ENCODE results near the gene LAMTOR5.
"Not testable (repeated sequence)": the region's sequence is repeated elsewhere in the genome, so short reads cannot be mapped to it uniquely, and the experiment has no call there.

LAMTOR5 gene

GRCh38 chr1:110407260-110408210 lies at the start of gene LAMTOR5:
LAMTOR5 (minus strand) TSS chr1:110407694; CDS start chr1:110407620, 74 bp downstream.
- in situ Hi-C loops (cut with MboI; ENCODE audit: low sequenced_read_pairs) = no loop called here

- in situ Hi-C loops (cut with MboI; ENCODE audit: low sequenced_read_pairs) = loop anchor here (10.0 kb wide), 1 partner anchor 252 kb away; no protein-coding TSS in a partner anchor
These were observed 49.7 kb upstream of the LAMTOR5 start for GRCh38 chr1:110457206-110457605.

- in situ Hi-C loops (cut with MboI; ENCODE audit: low sequenced_read_pairs) = loop anchor here (10.0 kb wide), 1 partner anchor 250 kb away; no protein-coding TSS in a partner anchor
These were observed 47.7 kb upstream of the LAMTOR5 start for GRCh38 chr1:110455151-110455550.

- in situ Hi-C loops (cut with MboI; ENCODE audit: low sequenced_read_pairs) = loop anchor here (10.0 kb wide), 1 partner anchor 250 kb away; no protein-coding TSS in a partner anchor
These were observed 46.8 kb upstream of the LAMTOR5 start for GRCh38 chr1:110454328-110454727.

GRCh38 chr1:110453829-110454228 lies 46.3 kb upstream of the LAMTOR5 start:
- in situ Hi-C loops (cut with MboI; ENCODE audit: low sequenced_read_pairs) = loop anchor here (10.0 kb wide), 1 partner anchor 249 kb away; no protein-coding TSS in a partner anchor

- in situ Hi-C loops (cut with MboI; ENCODE audit: low sequenced_read_pairs) = loop anchor here (10.0 kb wide), 1 partner anchor 248 kb away; no protein-coding TSS in a partner anchor
These were observed 44.8 kb upstream of the LAMTOR5 start for GRCh38 chr1:110452330-110452729.

GRCh38 chr1:110450929-110451328 lies 43.4 kb upstream of the LAMTOR5 start, which contains the start of gene PROK1:
PROK1 (plus strand) TSS chr1:110451149; CDS start chr1:110451217, 68 bp downstream.
- in situ Hi-C loops (cut with MboI; ENCODE audit: low sequenced_read_pairs) = loop anchor here (10.0 kb wide), 1 partner anchor 246 kb away; no protein-coding TSS in a partner anchor

GRCh38 chr1:110449661-110450651 lies 42.5 kb upstream of the LAMTOR5 start:
- in situ Hi-C loops (cut with MboI; ENCODE audit: low sequenced_read_pairs) = loop anchor here (10.0 kb wide), 1 partner anchor 245 kb away; no protein-coding TSS in a partner anchor

- in situ Hi-C loops (cut with MboI; ENCODE audit: low sequenced_read_pairs) = no loop called here
These were observed 37.1 kb upstream of the LAMTOR5 start for GRCh38 chr1:110444561-110444960.

GRCh38 chr1:110443451-110443850 lies 36.0 kb upstream of the LAMTOR5 start:
- in situ Hi-C loops (cut with MboI; ENCODE audit: low sequenced_read_pairs) = no loop called here

- in situ Hi-C loops (cut with MboI; ENCODE audit: low sequenced_read_pairs) = no loop called here
These were observed 34.4 kb upstream of the LAMTOR5 start for GRCh38 chr1:110441888-110442287.

GRCh38 chr1:110440877-110441276 lies 33.4 kb upstream of the LAMTOR5 start:
- in situ Hi-C loops (cut with MboI; ENCODE audit: low sequenced_read_pairs) = no loop called here

GRCh38 chr1:110439873-110440272 lies 32.4 kb upstream of the LAMTOR5 start:
- in situ Hi-C loops (cut with MboI; ENCODE audit: low sequenced_read_pairs) = not testable (repeated sequence)

- in situ Hi-C loops (cut with MboI; ENCODE audit: low sequenced_read_pairs) = no loop called here
These were observed 31.4 kb upstream of the LAMTOR5 start for GRCh38 chr1:110438893-110439292.

- in situ Hi-C loops (cut with MboI; ENCODE audit: low sequenced_read_pairs) = not testable (repeated sequence)
These were observed 30.3 kb upstream of the LAMTOR5 start for GRCh38 chr1:110437645-110438299.

GRCh38 chr1:110436635-110437034 lies 29.1 kb upstream of the LAMTOR5 start:
- in situ Hi-C loops (cut with MboI; ENCODE audit: low sequenced_read_pairs) = no loop called here

- in situ Hi-C loops (cut with MboI; ENCODE audit: low sequenced_read_pairs) = no loop called here
These were observed 27.5 kb upstream of the LAMTOR5 start for GRCh38 chr1:110434946-110435345.

- in situ Hi-C loops (cut with MboI; ENCODE audit: low sequenced_read_pairs) = no loop called here
These were observed 26.3 kb upstream of the LAMTOR5 start for GRCh38 chr1:110433803-110434202.

GRCh38 chr1:110433213-110433612 lies 25.7 kb upstream of the LAMTOR5 start:
- in situ Hi-C loops (cut with MboI; ENCODE audit: low sequenced_read_pairs) = no loop called here

- in situ Hi-C loops (cut with MboI; ENCODE audit: low sequenced_read_pairs) = no loop called here
These were observed 23.4 kb upstream of the LAMTOR5 start for GRCh38 chr1:110430901-110431300.
